ENCODE data around the gene LRRC36. TPM values are rescaled to one million over a fixed set of nuclear protein-coding genes. Genes with fewer than 3 reads are reported as not detected.

LRRC36 gene
- total RNA-seq, 1 experiment from 2014 or later: not detected

- intact Hi-C loops (cut with micrococcal nuclease; ENCODE audit: unreplicated experiment): no loop called here
- POLR2A ChIA-PET (ENCODE audit: unreplicated experiment): interaction anchor here (0.6 kb wide), 1 partner anchor 176 kb away, joined by 11 read pairs; no protein-coding TSS in a partner anchor
- Histone ChIP-seq H3K4me1 (replicated peaks; ENCODE audit: insufficient read depth) (no peaks in the 10 kb centered on the region), H3K9me2 (ENCODE audit: insufficient read depth) (no peaks in the 10 kb centered on the region), H3K79me2 (ENCODE audit: low read depth) (no peaks in the 10 kb centered on the region), H3K27me3 (ENCODE audit: insufficient read depth, low read depth) (no peaks in the 10 kb centered on the region), H4K20me1 (ENCODE audit: insufficient read depth) (no peaks in the 10 kb centered on the region), H3F3A (ENCODE audit: insufficient read depth, low read depth) (no peaks in the 10 kb centered on the region), H3K36me3 (ENCODE audit: low read depth) (no peaks in the 10 kb centered on the region), H3K27ac (no peak overlapping the region), H3K4me2 (no peak overlapping the region), H3K4me3 (no peak overlapping the region), H2AFZ (no peak overlapping the region), H3K9me3 (ENCODE audit: insufficient read depth, low read depth) (no peaks in the 10 kb centered on the region)
- no peak for TF ChIP-seq CTCF (conservative IDR thresholded peaks at IDR 0.05)
- TF ChIP-seq EZH2 (IDR thresholded peaks at IDR 0.05; ENCODE audit: low read depth): no peak
- no TSS peak for BruUV-seq (replicated peaks)
- no peak for DNase-seq
- CTCF ChIA-PET: no interaction called here
These were observed 62.0 kb downstream of the LRRC36 start for GRCh38 chr16:67388591-67388990.

GRCh38 chr16:67389911-67390815 lies 63.5 kb downstream of the LRRC36 start:
- ChIA-PET POLR2A (ENCODE audit: unreplicated experiment) (no interaction called here), CTCF (interaction anchor here (0.5 kb wide), 1 partner anchor 104 kb away, joined by 6 read pairs; no protein-coding TSS in a partner anchor)
- Histone ChIP-seq H3K79me2 (ENCODE audit: low read depth) (no peaks in the 10 kb centered on the region), H3K9me3 (ENCODE audit: insufficient read depth, low read depth) (no peaks in the 10 kb centered on the region), H3F3A (ENCODE audit: insufficient read depth, low read depth) (no peaks in the 10 kb centered on the region), H3K4me1 (replicated peaks; ENCODE audit: insufficient read depth) (no peaks in the 10 kb centered on the region), H3K9me2 (ENCODE audit: insufficient read depth) (no peaks in the 10 kb centered on the region), H2AFZ (no peak overlapping the region), H3K4me2 (no peak overlapping the region), H3K36me3 (ENCODE audit: low read depth) (no peaks in the 10 kb centered on the region), H3K27ac (no peak overlapping the region), H4K20me1 (ENCODE audit: insufficient read depth) (no peaks in the 10 kb centered on the region), H3K27me3 (ENCODE audit: insufficient read depth, low read depth) (no peaks in the 10 kb centered on the region), H3K4me3 (no peak overlapping the region)
- no TSS peak for BruUV-seq (replicated peaks)
- TF ChIP-seq CTCF (conservative IDR thresholded peaks at IDR 0.05) (no peak), EZH2 (IDR thresholded peaks at IDR 0.05; ENCODE audit: low read depth) (no peak)
- intact Hi-C loops (cut with micrococcal nuclease; ENCODE audit: unreplicated experiment): loop anchor here (10.0 kb wide), 1 partner anchor 195 kb away; the partner anchor contains the start of genes E2F4, ELMO3 and EXOC3L1
- no peak for DNase-seq

GRCh38 chr16:67390816-67391423 lies 64.3 kb downstream of the LRRC36 start:
- no peak overlapping the region for H3K4me3 ChIP-seq
- no peak for TF ChIP-seq CTCF (conservative IDR thresholded peaks at IDR 0.05)
- no peak for TF ChIP-seq EZH2 (IDR thresholded peaks at IDR 0.05; ENCODE audit: low read depth)
- H3K36me3 ChIP-seq (ENCODE audit: low read depth): no peaks in the 10 kb centered on the region
- no peak overlapping the region for H2AFZ ChIP-seq
- H4K20me1 ChIP-seq (ENCODE audit: insufficient read depth): no peaks in the 10 kb centered on the region
- BruUV-seq (replicated peaks): no TSS peak
- DNase-seq: no peak
- H3K4me1 ChIP-seq (replicated peaks; ENCODE audit: insufficient read depth): peaks cover 5% of the 10 kb centered on the region
- no peaks in the 10 kb centered on the region for H3K9me2 ChIP-seq (ENCODE audit: insufficient read depth)
- no peaks in the 10 kb centered on the region for H3K27me3 ChIP-seq (ENCODE audit: insufficient read depth, low read depth)
- no peak overlapping the region for H3K4me2 ChIP-seq
- intact Hi-C loops (cut with micrococcal nuclease; ENCODE audit: unreplicated experiment): loop anchor here (10.0 kb wide), 1 partner anchor 196 kb away; the partner anchor contains the start of genes E2F4, ELMO3 and EXOC3L1
- no peaks in the 10 kb centered on the region for H3K9me3 ChIP-seq (ENCODE audit: insufficient read depth, low read depth)
- no peaks in the 10 kb centered on the region for H3K79me2 ChIP-seq (ENCODE audit: low read depth)
- POLR2A ChIA-PET (ENCODE audit: unreplicated experiment): no interaction called here
- H3K27ac ChIP-seq: no peak overlapping the region
- CTCF ChIA-PET: no interaction called here
- peaks cover 6% of the 10 kb centered on the region; the same call in 1 of the 2 replicates for H3F3A ChIP-seq (ENCODE audit: insufficient read depth, low read depth)
